ENCODE results near the gene GALE.

GALE gene

GRCh38 chr1:23751050-23751814, 49.3 kb downstream of the GALE start:
- DNase-seq (ENCODE audit: low read depth in 2 of 2), result no peak

GRCh38 chr1:23748016-23748415, 52.5 kb downstream of the GALE start:
- no peak for DNase-seq (ENCODE audit: low read depth in 2 of 2)
